MM.1S (cell line): ENCODE data around the gene TRIM6.

Source experiments
- DNase-seq: peaks from one replicate; pipeline ENCODE4 v3.0.0-alpha.2; 2015
- H2AFZ ChIP-seq: fragments of 300-600 bp; sonication (generic); 2 replicates; pipeline ENCODE4 v1.6.0; 2016; ENCODE audit warnings: antibody characterized with exemption, low read length
- H3F3A ChIP-seq: fragments of 300-600 bp; sonication (generic); 2 replicates; pipeline ENCODE4 v1.6.1; 2016; ENCODE audit warnings: mild to moderate bottlenecking, antibody characterized with exemption, low read length, moderate library complexity, mixed read lengths; ENCODE audit not compliant: insufficient read depth
- H3K27ac ChIP-seq: fragments of 300-600 bp; sonication (generic); 2 replicates; pipeline ENCODE4 v1.5.1; 2016; ENCODE audit warnings: mild to moderate bottlenecking, low read length
- H3K27me3 ChIP-seq: fragments of 300-600 bp; sonication (generic); replicated peaks from 2 replicates; pipeline ENCODE4 v1.6.0; 2016; ENCODE audit warnings: low read length; ENCODE audit not compliant: insufficient read depth
- H3K36me3 ChIP-seq: fragments of 300-600 bp; sonication (generic); replicated peaks from 2 replicates; pipeline ENCODE4 v1.6.1; 2016; ENCODE audit warnings: mild to moderate bottlenecking, low read length, mixed read lengths; ENCODE audit not compliant: insufficient read depth
- H3K4me1 ChIP-seq: fragments of 300-600 bp; sonication (generic); 2 replicates; pipeline ENCODE4 v1.6.1; 2016; ENCODE audit warnings: low read length, mixed read lengths
- H3K4me2 ChIP-seq: fragments of 300-600 bp; sonication (generic); 2 replicates; pipeline ENCODE4 v1.6.0; 2016; ENCODE audit warnings: low read depth, low read length
- H3K4me3 ChIP-seq: fragments of 300-600 bp; sonication (generic); 2 replicates; pipeline ENCODE4 v1.5.1; 2016; ENCODE audit warnings: low read length, mixed read lengths
- H3K79me2 ChIP-seq: fragments of 300-600 bp; sonication (generic); 2 replicates; pipeline ENCODE4 v1.6.1; 2016; ENCODE audit warnings: mixed run types, low read length, mixed read lengths
- H3K9ac ChIP-seq: fragments of 300-600 bp; sonication (generic); 2 replicates; pipeline ENCODE4 v1.6.1; 2016; ENCODE audit warnings: low read length, mixed read lengths
- H3K9me2 ChIP-seq: fragments of 300-600 bp; sonication (generic); replicated peaks from 2 replicates; pipeline ENCODE4 v1.6.1; 2016; ENCODE audit warnings: mild to moderate bottlenecking, low read length, mixed read lengths; ENCODE audit not compliant: insufficient read depth
- H3K9me3 ChIP-seq: fragments of 300-600 bp; sonication (generic); replicated peaks from 2 replicates; pipeline ENCODE4 v1.6.1; 2016; ENCODE audit warnings: mild to moderate bottlenecking, low read length, mixed read lengths; ENCODE audit not compliant: insufficient read depth
- H4K20me1 ChIP-seq: fragments of 300-600 bp; sonication (generic); 2 replicates; pipeline ENCODE4 v1.6.1; 2016; ENCODE audit warnings: mild to moderate bottlenecking, low read length, moderate library complexity, mixed read lengths; ENCODE audit not compliant: insufficient read depth
- EZH2 ChIP-seq: fragments of 300-600 bp; sonication (generic); optimal IDR thresholded peaks from 2 replicates; pipeline ENCODE3; 2017; ENCODE audit warnings: low read depth, mild to moderate bottlenecking, antibody characterized with exemption, low read length, mixed read lengths
- EZH2phosphoT487 ChIP-seq: fragments of 300-600 bp; sonication (generic); IDR thresholded peaks from 2 replicates; pipeline ENCODE4 v1.6.1; 2018; ENCODE audit warnings: antibody characterized with exemption, low read length
- TF ChIP-seq, protein P1 (sequence below): fragments of 300-600 bp; sonication (generic); IDR thresholded peaks from 2 replicates; pipeline ENCODE4 v1.5.1; 2016; ENCODE audit warnings: antibody characterized with exemption, low read length, mixed read lengths

Gene TRIM6

DNA sequence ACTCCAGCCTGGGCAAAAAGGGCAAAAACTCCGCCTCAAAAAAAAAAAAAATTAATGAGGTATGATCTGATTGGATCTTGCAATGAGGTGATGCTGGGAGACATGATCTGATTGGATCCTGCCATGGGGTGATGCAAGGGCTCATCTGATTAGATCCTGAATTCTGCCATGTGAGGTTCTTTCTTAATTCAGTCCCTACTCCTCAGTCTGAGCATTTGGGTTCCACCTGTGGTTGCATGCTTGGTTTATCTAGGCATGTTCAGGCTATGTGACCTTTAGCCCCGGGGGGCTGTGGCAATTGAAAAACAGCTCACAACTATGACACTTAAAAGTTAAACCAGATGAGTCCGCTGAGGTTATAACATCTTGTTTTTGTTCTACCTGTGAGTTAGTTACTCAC is 4.8 kb upstream of the TRIM6 start:
- H3K27ac ChIP-seq: no peak overlapping the region
- TF ChIP-seq EZH2phosphoT487 (no peak), EZH2 (no peak)
- TF ChIP-seq, protein P1, sequence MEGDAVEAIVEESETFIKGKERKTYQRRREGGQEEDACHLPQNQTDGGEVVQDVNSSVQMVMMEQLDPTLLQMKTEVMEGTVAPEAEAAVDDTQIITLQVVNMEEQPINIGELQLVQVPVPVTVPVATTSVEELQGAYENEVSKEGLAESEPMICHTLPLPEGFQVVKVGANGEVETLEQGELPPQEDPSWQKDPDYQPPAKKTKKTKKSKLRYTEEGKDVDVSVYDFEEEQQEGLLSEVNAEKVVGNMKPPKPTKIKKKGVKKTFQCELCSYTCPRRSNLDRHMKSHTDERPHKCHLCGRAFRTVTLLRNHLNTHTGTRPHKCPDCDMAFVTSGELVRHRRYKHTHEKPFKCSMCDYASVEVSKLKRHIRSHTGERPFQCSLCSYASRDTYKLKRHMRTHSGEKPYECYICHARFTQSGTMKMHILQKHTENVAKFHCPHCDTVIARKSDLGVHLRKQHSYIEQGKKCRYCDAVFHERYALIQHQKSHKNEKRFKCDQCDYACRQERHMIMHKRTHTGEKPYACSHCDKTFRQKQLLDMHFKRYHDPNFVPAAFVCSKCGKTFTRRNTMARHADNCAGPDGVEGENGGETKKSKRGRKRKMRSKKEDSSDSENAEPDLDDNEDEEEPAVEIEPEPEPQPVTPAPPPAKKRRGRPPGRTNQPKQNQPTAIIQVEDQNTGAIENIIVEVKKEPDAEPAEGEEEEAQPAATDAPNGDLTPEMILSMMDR: no peak
- no peak for DNase-seq
- H3K4me3 ChIP-seq: no peak overlapping the region
- no peaks in the 10 kb centered on the region for H3F3A ChIP-seq
- H3K79me2 ChIP-seq: no peaks in the 10 kb centered on the region
- H3K9me2 ChIP-seq: no peaks in the 10 kb centered on the region
- H3K36me3 ChIP-seq: no peaks in the 10 kb centered on the region
- no peak overlapping the region for H3K4me2 ChIP-seq
- no peak overlapping the region for H2AFZ ChIP-seq
- H3K9ac ChIP-seq: no peak overlapping the region
- no peaks in the 10 kb centered on the region for H3K27me3 ChIP-seq
- no peaks in the 10 kb centered on the region for H4K20me1 ChIP-seq
- no peaks in the 10 kb centered on the region for H3K9me3 ChIP-seq
- no peaks in the 10 kb centered on the region for H3K4me1 ChIP-seq

- DNase-seq: no peak
- H3K4me1 ChIP-seq: no peaks in the 10 kb centered on the region
- H3K27me3 ChIP-seq: no peaks in the 10 kb centered on the region
- H3K9me3 ChIP-seq: no peaks in the 10 kb centered on the region
- no peaks in the 10 kb centered on the region for H3K36me3 ChIP-seq
- no peak overlapping the region for H3K4me3 ChIP-seq
- H3K9me2 ChIP-seq: no peaks in the 10 kb centered on the region
- H3K79me2 ChIP-seq: no peaks in the 10 kb centered on the region
- TF ChIP-seq EZH2phosphoT487 (no peak), EZH2 (no peak)
- TF ChIP-seq, protein P1: no peak
- H3K4me2 ChIP-seq: no peak overlapping the region
- no peaks in the 10 kb centered on the region for H4K20me1 ChIP-seq
- no peak overlapping the region for H3K27ac ChIP-seq
- H2AFZ ChIP-seq: no peak overlapping the region
- no peak overlapping the region for H3K9ac ChIP-seq
- H3F3A ChIP-seq: no peaks in the 10 kb centered on the region
These were observed 3.8 kb upstream of the TRIM6 start for GRCh38 chr11:5592615-5593014.

DNA sequence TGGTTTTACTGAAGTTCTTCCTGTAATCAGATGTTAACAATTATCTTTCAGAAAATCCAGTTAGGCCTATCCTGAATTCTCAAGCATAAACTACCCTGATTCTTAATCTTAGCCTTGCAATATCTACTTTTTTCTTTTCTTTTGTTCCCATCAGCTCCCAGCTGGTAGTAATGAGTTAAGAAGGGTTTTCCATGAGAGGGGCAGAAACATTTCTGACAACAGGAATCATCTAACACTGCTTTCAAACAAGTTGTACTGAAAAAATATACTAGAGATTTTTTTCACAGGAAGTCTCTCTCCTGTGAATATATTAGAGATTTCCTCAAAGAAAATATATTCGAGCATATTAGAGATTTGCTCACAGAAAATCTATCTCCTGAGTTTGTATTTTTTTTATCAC is 3.3 kb upstream of the TRIM6 start:
- Histone ChIP-seq H2AFZ (no peak overlapping the region), H3K79me2 (no peaks in the 10 kb centered on the region), H3K9ac (no peak overlapping the region), H3K4me2 (no peak overlapping the region), H3K27me3 (no peaks in the 10 kb centered on the region), H3F3A (no peaks in the 10 kb centered on the region), H3K27ac (no peak overlapping the region), H3K9me3 (no peaks in the 10 kb centered on the region), H3K36me3 (no peaks in the 10 kb centered on the region), H4K20me1 (no peaks in the 10 kb centered on the region), H3K4me3 (no peak overlapping the region), H3K9me2 (no peaks in the 10 kb centered on the region), H3K4me1 (no peaks in the 10 kb centered on the region)
- no peak for DNase-seq
- TF ChIP-seq EZH2phosphoT487 (no peak), EZH2 (no peak)
- TF ChIP-seq, protein P1: no peak
